HG02938 (cell line): ENCODE measurements around the gene HEXIM1.
"Not testable (repeated sequence)": the region's sequence is repeated elsewhere in the genome, so short reads cannot be mapped to it uniquely, and the experiment has no call there.

Experiments used
- ATAC-seq: cut with Tn5 transposase; IDR thresholded peaks from one replicate; pipeline ENCODE4 v1.9.1; 2021; ENCODE audit warnings: mild to moderate bottlenecking, moderate library complexity; ENCODE audit not compliant: unreplicated experiment

HEXIM1 gene

DNA sequence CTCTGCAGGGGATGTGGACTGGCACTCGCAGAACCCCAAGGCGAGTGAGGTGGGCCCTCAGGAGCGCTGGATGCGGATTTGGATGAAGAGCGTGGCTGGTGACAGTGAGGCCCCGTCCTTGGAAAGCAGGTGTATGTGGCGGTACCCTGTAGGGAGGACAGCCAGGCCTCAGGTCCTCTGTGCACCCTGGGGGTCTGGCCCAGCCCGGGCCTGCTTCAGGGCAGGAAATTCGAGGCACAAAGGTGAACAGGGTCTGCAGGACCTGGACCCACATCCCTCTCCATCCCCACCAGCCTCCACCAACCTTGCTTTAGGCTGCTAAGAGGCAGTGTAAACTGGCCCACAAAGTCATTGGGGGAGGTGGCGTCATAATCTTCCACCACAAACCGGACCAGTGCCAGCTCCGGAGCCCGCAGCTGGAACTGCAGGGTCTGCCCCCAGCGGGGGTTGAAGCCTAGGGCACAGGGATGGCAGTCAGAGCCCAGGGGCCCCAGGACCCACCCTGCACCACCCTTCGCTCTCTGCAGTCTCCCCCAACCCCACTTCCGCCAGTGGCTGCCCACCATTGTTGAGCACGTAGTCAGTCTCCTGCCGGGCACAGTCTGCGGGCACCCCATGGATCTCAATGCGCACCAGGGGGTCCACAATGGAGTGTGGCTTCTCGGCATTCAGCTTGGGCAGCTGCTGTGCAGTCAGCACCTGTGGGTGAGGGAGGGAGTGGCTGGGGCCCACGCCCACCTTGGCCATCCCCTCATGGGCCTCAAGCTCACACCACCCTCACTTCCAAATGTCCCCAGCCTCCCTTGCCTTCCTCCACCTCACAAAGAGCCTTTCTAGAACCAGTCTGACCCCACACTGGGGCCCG is 35.5 kb upstream of the HEXIM1 start:
- no peak for ATAC-seq

- no peak for ATAC-seq
These were observed 34.9 kb upstream of the HEXIM1 start for GRCh38 chr17:45113424-45113754.

- ATAC-seq = no peak
These were observed 34.0 kb upstream of the HEXIM1 start for GRCh38 chr17:45114117-45114932.

- no peak for ATAC-seq
These were observed 33.2 kb upstream of the HEXIM1 start for GRCh38 chr17:45115015-45115625.

DNA sequence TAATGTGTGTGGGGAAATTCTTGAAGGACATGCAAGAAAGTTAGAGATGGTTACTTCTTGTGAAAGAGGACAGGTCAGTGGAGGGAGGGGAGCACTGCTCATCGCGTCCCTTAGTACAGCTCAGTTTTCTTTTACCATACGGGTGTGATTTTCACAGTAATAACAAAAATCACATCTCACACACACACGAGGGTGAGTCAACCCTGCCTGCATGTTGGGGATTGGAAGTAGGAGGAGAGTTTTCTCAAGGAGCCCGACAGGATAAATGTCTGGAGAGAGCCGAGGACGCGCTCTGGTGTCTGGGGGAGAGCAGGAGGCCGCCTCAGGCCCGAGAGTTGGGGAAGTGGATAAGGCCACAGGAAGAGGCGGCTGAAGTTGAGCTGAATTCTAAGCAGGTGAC is 32.4 kb upstream of the HEXIM1 start:
- no peak for ATAC-seq

DNA sequence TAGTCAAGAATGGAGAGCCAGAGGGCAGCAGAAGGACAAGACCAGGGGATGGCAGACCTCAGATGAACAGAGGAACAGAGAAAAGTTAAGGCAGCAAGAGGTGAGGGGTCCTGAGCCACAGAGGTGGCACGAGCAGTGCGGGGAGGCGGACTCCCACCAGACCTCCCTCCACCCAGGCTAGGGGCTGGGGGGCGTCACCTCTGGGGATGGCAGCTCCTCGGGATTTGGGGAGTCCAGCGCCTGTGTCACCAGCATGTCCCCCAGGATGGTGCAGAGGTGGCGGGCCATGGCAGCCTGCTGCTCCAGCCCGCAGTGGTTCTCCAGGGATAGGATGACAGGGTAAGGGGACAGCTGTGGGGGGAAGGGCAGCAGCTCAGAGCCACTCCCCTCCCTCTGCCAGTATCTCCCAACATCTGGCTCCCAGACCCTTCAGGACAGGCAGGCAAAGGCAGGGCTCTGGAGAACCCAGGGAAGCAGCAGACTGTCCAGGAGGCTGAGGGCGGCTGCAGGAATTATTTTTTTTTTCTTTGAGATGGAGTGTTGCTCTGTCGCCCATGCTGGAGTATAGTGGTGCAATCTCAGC is 31.8 kb upstream of the HEXIM1 start:
- ATAC-seq = no peak

DNA sequence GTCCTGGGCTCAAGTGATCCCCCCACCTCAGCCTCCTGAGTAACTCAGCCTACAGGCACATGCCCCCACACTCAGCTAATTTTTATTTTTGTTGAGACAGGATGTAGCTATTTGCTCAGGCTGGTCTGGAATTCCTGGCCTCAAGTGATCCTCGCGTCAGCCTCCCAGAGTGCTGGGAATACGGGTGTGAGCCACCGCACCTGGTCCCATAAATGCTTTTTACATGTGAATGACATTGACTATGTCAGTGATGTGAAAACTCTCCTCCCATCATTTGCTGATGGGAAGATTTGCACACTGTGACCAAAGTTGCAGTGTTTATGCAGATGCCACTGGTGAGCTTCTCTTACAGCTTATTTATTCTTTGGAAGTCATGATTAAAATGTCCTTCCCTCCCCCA is 30.9 kb upstream of the HEXIM1 start:
- no peak for ATAC-seq

DNA sequence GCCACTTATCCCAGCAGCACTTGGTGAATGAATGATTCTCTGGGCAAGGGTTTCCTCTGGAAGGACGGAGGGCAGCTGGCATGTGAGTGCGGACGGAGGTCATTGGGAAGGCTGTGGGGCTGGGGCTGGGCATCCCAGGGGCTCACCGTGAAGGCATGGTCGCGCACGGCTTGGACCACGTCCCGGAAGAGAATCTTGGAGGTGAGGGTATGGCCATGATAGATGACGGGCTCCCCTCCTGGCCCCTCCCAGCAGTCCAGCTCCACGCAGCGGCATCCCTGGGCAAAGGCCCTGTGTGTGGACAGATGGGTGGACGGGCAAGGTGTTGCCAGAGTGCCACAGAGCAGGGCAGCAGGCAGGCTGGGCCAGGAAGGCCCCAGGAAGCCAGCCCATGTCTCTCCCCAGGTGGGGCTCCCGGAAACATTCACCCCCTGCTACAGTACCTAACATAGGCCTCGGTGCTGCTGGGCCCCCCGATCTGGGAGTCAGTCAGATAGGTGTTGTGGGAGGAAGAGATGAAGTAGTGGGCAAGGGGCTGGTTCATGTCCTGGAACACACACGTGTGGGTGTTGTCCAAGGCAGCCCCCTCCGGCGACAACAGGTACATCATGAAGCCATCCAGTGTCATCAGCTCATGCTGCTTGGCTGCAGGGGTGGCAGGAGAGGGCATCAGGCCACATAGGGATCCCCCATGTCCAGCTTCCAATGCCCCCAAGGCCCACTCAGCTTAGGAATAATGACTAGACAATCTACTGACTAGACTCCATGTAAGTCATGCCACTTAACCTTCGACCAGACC is 30.2 kb upstream of the HEXIM1 start:
- no peak for ATAC-seq

GRCh38 chr17:45118691-45119090 is 29.6 kb upstream of the HEXIM1 start:
- ATAC-seq = no peak

- ATAC-seq = no peak
These were observed 28.3 kb upstream of the HEXIM1 start for GRCh38 chr17:45119964-45120363.

DNA sequence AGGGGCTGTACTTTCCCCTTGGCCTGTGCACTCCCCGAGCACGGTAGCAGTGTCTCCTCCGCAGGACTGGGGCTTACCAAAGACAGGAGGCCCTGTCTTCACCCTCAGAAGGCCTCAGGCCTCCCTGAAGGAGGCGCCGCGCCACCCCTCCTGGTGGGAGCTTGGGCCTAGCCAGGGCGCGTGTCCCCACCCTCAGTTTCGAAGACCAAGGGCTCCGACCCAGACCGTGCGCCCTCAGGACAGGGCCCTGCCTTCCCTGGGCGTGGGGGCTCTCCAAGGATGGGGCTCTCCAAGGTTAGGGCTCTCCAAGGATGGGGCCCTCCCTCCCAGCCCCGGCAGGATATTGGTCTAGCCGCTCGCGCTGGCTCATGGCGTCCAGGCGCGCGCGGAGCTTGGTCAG is 27.7 kb upstream of the HEXIM1 start:
- ATAC-seq = no peak

GRCh38 chr17:45121055-45121454 is 27.2 kb upstream of the HEXIM1 start:
- no peak for ATAC-seq

GRCh38 chr17:45123076-45123770 is 25.1 kb upstream of the HEXIM1 start:
- no peak for ATAC-seq

GRCh38 chr17:45123930-45124796 is 24.1 kb upstream of the HEXIM1 start:
- ATAC-seq = no peak

- ATAC-seq = not testable (repeated sequence)
These were observed 23.5 kb upstream of the HEXIM1 start for GRCh38 chr17:45124797-45125122.

- ATAC-seq = no peak
These were observed 22.8 kb upstream of the HEXIM1 start for GRCh38 chr17:45125509-45125908.

- no peak for ATAC-seq
These were observed 21.1 kb upstream of the HEXIM1 start for GRCh38 chr17:45127207-45127547.

DNA sequence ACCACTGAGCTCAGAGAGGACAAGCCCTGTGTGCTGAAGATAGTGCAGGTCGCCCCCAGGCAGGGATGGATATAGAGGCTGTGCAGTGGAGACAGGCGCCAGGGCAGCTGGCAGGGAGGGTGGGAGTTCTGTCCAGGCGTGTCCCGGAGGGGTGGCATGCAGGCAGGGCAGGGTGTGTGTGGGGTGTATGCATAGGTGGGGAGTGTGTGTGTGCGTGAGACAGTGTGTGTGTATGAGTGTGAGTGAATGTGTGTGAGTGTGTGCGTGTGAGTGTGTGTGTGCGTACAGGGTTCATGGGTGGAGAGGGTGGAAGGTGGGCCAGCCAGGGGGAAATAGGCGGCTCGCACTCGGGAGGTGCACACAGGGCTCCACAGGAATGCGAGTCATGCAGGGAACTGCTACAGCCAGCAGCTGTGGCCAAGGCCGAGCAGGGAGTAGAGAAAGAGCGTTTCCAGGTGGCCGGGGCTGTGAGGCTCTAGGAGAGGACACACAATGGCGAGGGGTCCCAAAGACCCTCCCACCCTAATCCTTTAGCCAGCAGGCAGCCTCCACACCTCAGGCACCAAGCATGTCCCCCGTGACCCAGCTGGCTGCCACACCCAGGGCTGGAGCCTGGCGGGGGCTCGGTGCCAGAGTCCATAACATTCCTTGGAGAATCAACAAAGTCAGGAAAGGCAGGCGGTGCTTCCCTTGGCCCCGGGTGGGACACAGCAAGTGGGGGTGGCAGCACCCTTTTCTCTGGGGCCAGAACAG is 20.6 kb upstream of the HEXIM1 start:
- ATAC-seq = no peak

DNA sequence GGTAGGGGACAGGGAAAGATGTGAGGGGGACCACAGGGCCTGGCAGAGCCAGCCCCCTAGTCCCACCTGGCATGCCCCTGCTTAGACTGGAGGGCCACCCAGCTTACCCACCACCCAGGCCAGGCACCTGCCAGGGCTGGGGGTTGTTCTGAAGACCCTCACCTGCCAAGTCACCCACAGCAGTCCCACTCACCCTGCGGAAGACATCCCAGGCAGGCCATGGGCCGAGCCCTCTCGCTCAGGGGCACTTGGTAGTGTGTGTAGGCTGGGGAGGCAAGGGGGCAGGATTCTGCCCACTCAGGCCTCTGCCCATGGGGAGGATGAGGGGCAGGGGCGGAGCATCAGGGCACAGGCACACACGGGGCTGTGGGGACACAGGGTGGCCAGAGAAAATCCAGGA is 19.9 kb upstream of the HEXIM1 start:
- ATAC-seq = no peak
